Left ventricle myocardium inferior (tissue), 1 donor: Measurements from ENCODE around the gene MAP3K4. TPM values are rescaled to one million over a fixed set of nuclear protein-coding genes. Genes with fewer than 3 reads are reported as not detected.

ENCODE experiments used
- DNase-seq: peaks from one replicate; pipeline ENCODE4 v3.0.0-alpha.2; 2020
- H3K27ac ChIP-seq: fragments of 200-600 bp; replicated peaks from 2 replicates; pipeline ENCODE4 v1.8.0; 2021
- H3K27me3 ChIP-seq: fragments of 200-600 bp; 2 replicates; pipeline ENCODE4 v1.8.0; 2021; ENCODE audit warnings: low read depth
- H3K36me3 ChIP-seq: fragments of 200-600 bp; 2 replicates; pipeline ENCODE4 v1.8.0; 2021
- H3K4me1 ChIP-seq: fragments of 200-600 bp; 2 replicates; pipeline ENCODE4 v1.8.0; 2021
- H3K4me3 ChIP-seq: fragments of 200-600 bp; 2 replicates; pipeline ENCODE4 v1.8.0; 2021; ENCODE audit warnings: mild to moderate bottlenecking, moderate library complexity
- H3K9me3 ChIP-seq: fragments of 200-600 bp; replicated peaks from 2 replicates; pipeline ENCODE4 v1.8.0; 2021
- intact Hi-C: fragments of 100-400 bp; cut with micrococcal nuclease; formaldehyde crosslinking; loops from one replicate; pipeline ENCODE4 v1.11.0; 2022
- total RNA-seq: library from RNA; stranded (reverse); fragmentation: NEBNext Ultra II Directional; extraction: Animal tissue kit (Norgen Biotek cat#: 25700); gene quantifications from one replicate; pipeline ENCODE4 v1.2.1, GENCODE V29; 2021
- TF ChIP-seq, protein P1 (sequence below): fragments of 200-600 bp; IDR thresholded peaks from 2 replicates; pipeline ENCODE4 v1.8.0; 2021; ENCODE audit warnings: antibody characterized with exemption, mild to moderate bottlenecking, borderline replicate concordance
- donor health status: DM: no; HTN: yes; CAD: no; lungs with severe emphysema.

MAP3K4 gene
- total RNA-seq, 1 donor from 2014 or later = 37.1 TPM

- DNase-seq = no peak
- TF ChIP-seq, protein P1, sequence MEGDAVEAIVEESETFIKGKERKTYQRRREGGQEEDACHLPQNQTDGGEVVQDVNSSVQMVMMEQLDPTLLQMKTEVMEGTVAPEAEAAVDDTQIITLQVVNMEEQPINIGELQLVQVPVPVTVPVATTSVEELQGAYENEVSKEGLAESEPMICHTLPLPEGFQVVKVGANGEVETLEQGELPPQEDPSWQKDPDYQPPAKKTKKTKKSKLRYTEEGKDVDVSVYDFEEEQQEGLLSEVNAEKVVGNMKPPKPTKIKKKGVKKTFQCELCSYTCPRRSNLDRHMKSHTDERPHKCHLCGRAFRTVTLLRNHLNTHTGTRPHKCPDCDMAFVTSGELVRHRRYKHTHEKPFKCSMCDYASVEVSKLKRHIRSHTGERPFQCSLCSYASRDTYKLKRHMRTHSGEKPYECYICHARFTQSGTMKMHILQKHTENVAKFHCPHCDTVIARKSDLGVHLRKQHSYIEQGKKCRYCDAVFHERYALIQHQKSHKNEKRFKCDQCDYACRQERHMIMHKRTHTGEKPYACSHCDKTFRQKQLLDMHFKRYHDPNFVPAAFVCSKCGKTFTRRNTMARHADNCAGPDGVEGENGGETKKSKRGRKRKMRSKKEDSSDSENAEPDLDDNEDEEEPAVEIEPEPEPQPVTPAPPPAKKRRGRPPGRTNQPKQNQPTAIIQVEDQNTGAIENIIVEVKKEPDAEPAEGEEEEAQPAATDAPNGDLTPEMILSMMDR = no peak
- H3K27me3 ChIP-seq = no peaks in the 10 kb centered on the region
- no peak overlapping the region for H3K4me3 ChIP-seq
- peaks cover 8% of the 10 kb centered on the region for H3K36me3 ChIP-seq
- no peak overlapping the region for H3K27ac ChIP-seq
- peaks cover 7% of the 10 kb centered on the region for H3K4me1 ChIP-seq
- no peaks in the 10 kb centered on the region for H3K9me3 ChIP-seq
- intact Hi-C loops = no loop called here
Observed at GRCh38 chr6:161048641-161049040, 57.1 kb downstream of the MAP3K4 start.

DNA sequence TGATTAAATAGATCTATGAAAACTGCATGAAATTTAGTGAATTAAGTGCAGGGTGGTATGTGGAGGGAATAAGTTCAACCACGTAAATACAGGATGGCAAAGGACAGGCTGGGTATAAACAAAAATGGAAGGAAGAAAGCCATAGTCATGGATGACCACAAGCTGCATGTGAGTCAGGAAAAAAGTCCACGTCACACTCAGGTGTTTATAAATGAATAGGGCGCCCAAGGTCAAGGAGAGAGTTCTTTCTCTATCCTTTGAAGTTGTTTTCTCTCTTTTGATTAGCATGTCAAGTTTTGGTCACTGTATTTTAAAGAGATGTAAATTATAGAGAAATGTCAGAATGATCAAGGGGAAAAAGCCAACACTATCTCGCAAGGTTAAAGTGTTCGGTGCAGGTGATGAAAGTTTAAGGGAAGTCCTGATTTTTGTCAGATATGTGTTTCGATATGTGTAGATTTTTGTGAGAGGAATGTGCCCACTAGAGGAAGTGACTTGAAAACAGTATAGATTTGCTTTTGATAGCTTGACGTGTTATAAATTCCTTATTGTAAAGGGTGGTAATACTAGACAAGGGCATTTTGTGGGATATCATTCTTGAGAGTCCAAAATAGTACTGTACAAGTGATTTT is 58.7 kb downstream of the MAP3K4 start:
- TF ChIP-seq, protein P1 = no peak
- intact Hi-C loops = no loop called here

DNA sequence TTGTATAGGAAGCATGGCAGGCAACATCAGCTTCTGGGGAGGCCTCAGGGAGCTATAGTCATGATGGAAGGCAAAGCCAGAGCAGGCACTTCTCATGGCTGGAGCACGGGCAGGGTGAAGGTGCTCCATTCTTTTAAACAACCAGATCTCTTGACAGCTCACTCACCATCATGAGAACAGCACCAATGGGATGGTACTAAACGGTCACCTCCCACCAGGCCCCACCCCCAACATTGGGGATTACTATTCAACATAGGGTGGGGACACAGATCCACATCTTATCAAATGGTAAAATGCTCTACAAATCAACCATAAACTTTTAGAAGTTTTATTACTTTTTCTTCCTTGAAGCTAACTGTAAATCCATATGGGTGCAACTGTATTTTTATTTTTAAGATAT is 61.5 kb downstream of the MAP3K4 start:
- intact Hi-C loops = no loop called here
- H3K27me3 ChIP-seq = no peaks in the 10 kb centered on the region
- DNase-seq = no peak
- no peak overlapping the region for H3K27ac ChIP-seq
- peaks cover 8% of the 10 kb centered on the region for H3K36me3 ChIP-seq
- H3K9me3 ChIP-seq = no peaks in the 10 kb centered on the region
- peaks cover 10% of the 10 kb centered on the region for H3K4me1 ChIP-seq
- TF ChIP-seq, protein P1 = no peak
- no peak overlapping the region for H3K4me3 ChIP-seq

More for the DNA sequence above, 58.7 kb downstream of the MAP3K4 start:
- no peaks in the 10 kb centered on the region for H3K27me3 ChIP-seq
- no peak overlapping the region for H3K27ac ChIP-seq
- DNase-seq = no peak
- no peaks in the 10 kb centered on the region for H3K4me1 ChIP-seq
- H3K36me3 ChIP-seq = peaks cover 8% of the 10 kb centered on the region
- no peaks in the 10 kb centered on the region for H3K9me3 ChIP-seq
- H3K4me3 ChIP-seq = no peak overlapping the region

DNA sequence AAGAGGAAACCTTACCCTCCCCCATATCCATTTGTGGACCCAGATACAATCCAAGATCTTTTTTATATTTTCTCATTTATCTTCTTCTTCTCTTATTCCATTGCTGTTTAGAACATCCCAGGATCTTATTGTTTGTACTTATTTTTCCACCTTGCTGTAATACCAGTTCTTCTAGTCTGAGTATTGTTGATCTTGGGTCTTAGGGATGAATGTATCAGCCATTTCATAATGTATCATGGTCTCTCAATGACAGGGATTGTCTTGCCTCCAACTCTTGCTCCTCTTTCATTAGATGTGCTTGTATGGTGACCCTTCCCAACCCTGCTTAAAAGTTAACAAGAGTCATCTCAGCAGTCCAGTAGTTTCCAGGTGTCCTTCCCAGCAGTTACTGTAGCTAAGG is 63.3 kb downstream of the MAP3K4 start:
- intact Hi-C loops = no loop called here

GRCh38 chr6:161056451-161056850 is 64.9 kb downstream of the MAP3K4 start:
- intact Hi-C loops = no loop called here
- Histone ChIP-seq H3K9me3 (peaks cover 3% of the 10 kb centered on the region), H3K4me1 (peaks cover 10% of the 10 kb centered on the region), H3K36me3 (no peaks in the 10 kb centered on the region), H3K27ac (no peak overlapping the region), H3K4me3 (no peak overlapping the region), H3K27me3 (no peaks in the 10 kb centered on the region)
- no peak for DNase-seq
- TF ChIP-seq, protein P1 = no peak

More for the DNA sequence above, 63.3 kb downstream of the MAP3K4 start:
- Histone ChIP-seq H3K27ac (no peak overlapping the region), H3K9me3 (no peaks in the 10 kb centered on the region), H3K4me1 (peaks cover 10% of the 10 kb centered on the region), H3K36me3 (no peaks in the 10 kb centered on the region), H3K27me3 (no peaks in the 10 kb centered on the region), H3K4me3 (no peak overlapping the region)
- no peak for DNase-seq
- TF ChIP-seq, protein P1 = no peak
